HL-60 (cell line): ENCODE measurements around the gene SIRT6.

ENCODE experiments used
- DNase-seq, 2 experiments: peaks; one replicate each; pipeline ENCODE4 v3.0.0-alpha.2; 2010 to 2020; ENCODE audit warnings: low read depth in 1 of 2, low spot score in 1 of 2
- H3K27ac ChIP-seq: fragments of 250-450 bp; sonication (Bioruptor Pico); replicated peaks from 2 replicates; pipeline ENCODE4 v1.5.1; 2020; ENCODE audit warnings: mild to moderate bottlenecking, moderate library complexity
- H3K27me3 ChIP-seq: fragments of 250-450 bp; sonication (Bioruptor Pico); 2 replicates; pipeline ENCODE4 v1.5.1; 2021; ENCODE audit warnings: mild to moderate bottlenecking, moderate library complexity; ENCODE audit not compliant: insufficient read depth, poor library complexity, severe bottlenecking
- H3K4me3 ChIP-seq: replicated peaks from 2 replicates; pipeline ENCODE4 v1.5.1; 2011; ENCODE audit warnings: mild to moderate bottlenecking, control low read depth, low read length; ENCODE audit not compliant: insufficient read depth
- CTCF ChIP-seq: IDR thresholded peaks from one replicate; pipeline ENCODE4 v1.5.1; 2011; ENCODE audit warnings: low read length, control low read depth, inconsistent platforms; ENCODE audit not compliant: insufficient read depth
- GABPA ChIP-seq: IDR thresholded peaks from 2 replicates; pipeline ENCODE4 v1.6.1; 2012; ENCODE audit warnings: low read depth
- POLR2AphosphoS5 ChIP-seq: IDR thresholded peaks from 2 replicates; pipeline ENCODE4 v1.6.1; 2012; ENCODE audit warnings: low read depth
- REST ChIP-seq: IDR thresholded peaks from 2 replicates; pipeline ENCODE4 v1.6.1; 2012; ENCODE audit warnings: low read depth; ENCODE audit not compliant: insufficient replicate concordance
- SPI1 ChIP-seq: IDR thresholded peaks from 2 replicates; pipeline ENCODE4 v1.6.1; 2012; ENCODE audit warnings: low read depth, mild to moderate bottlenecking, borderline replicate concordance

Gene SIRT6

GRCh38 chr19:4216846-4217245, 34.5 kb upstream of the SIRT6 start:
- Histone ChIP-seq H3K27ac (no peak overlapping the region), H3K4me3 (no peak overlapping the region), H3K27me3 (no peaks in the 10 kb centered on the region)
- TF ChIP-seq GABPA (no peak), SPI1 (no peak), CTCF (no peak), REST (no peak), POLR2AphosphoS5 (no peak)
- DNase-seq, result no peak

- TF ChIP-seq GABPA (no peak), SPI1 (no peak), CTCF (no peak), REST (no peak), POLR2AphosphoS5 (no peak)
- Histone ChIP-seq H3K27ac (no peak overlapping the region), H3K27me3 (peaks cover 2% of the 10 kb centered on the region), H3K4me3 (no peak overlapping the region)
- no peak for DNase-seq
Observed at GRCh38 chr19:4215807-4216206, 33.4 kb upstream of the SIRT6 start.

- Histone ChIP-seq H3K27ac (no peak overlapping the region), H3K4me3 (no peak overlapping the region), H3K27me3 (peaks cover 2% of the 10 kb centered on the region)
- DNase-seq, result no peak
- no peak for TF ChIP-seq REST
- TF ChIP-seq SPI1, result no peak
- no peak for TF ChIP-seq GABPA
- no peak for TF ChIP-seq POLR2AphosphoS5
- no peak for TF ChIP-seq CTCF
Observed at GRCh38 chr19:4213116-4213515, 30.8 kb upstream of the SIRT6 start.
